H54 (cell line): ENCODE measurements around the gene PSG7.
"Not testable (repeated sequence)": the region's sequence is repeated elsewhere in the genome, so short reads cannot be mapped to it uniquely, and the experiment has no call there.

ENCODE experiments used
- DNase-seq: peaks from one replicate; pipeline ENCODE4 v3.0.0; 2011; ENCODE audit warnings: low spot score, mixed read lengths; ENCODE audit not compliant: insufficient read length
- FAIRE-seq: peaks from 3 replicates; lab custom pipeline; 2011; peaks lifted over from hg19 to GRCh38; lab: Jason Lieb, UNC
- POLR2A ChIP-seq: IDR thresholded peaks from 2 replicates; pipeline ENCODE4 v1.6.1; 2011; ENCODE audit warnings: low read depth, mild to moderate bottlenecking, low read length

Gene PSG7

GRCh38 chr19:42879613-42880012 lies 57.4 kb downstream of the PSG7 start, which contains the start of gene PSG1:
Gene PSG1 (minus strand): TSS chr19:42879713. CDS start chr19:42879581, 132 bp downstream.
- TF ChIP-seq POLR2A: no peak
- no peak for DNase-seq
- no peak for FAIRE-seq

GRCh38 chr19:42876596-42876995 lies 60.4 kb downstream of the PSG7 start:
- DNase-seq, FAIRE-seq: not testable (repeated sequence)

- FAIRE-seq, DNase-seq: not testable (repeated sequence)
These were observed 61.1 kb downstream of the PSG7 start for GRCh38 chr19:42875881-42876280.

- DNase-seq: not testable (repeated sequence)
These were observed 61.9 kb downstream of the PSG7 start for GRCh38 chr19:42874901-42875813.

GRCh38 chr19:42874136-42874535 lies 62.9 kb downstream of the PSG7 start:
- DNase-seq, FAIRE-seq: not testable (repeated sequence)

More at GRCh38 chr19:42874901-42875813, 61.9 kb downstream of the PSG7 start:
- not testable (repeated sequence) for FAIRE-seq
